ENCODE data around the gene CAMK4.
"Not testable (repeated sequence)": the region's sequence is repeated elsewhere in the genome, so short reads cannot be mapped to it uniquely, and the experiment has no call there.

Gene CAMK4

DNA sequence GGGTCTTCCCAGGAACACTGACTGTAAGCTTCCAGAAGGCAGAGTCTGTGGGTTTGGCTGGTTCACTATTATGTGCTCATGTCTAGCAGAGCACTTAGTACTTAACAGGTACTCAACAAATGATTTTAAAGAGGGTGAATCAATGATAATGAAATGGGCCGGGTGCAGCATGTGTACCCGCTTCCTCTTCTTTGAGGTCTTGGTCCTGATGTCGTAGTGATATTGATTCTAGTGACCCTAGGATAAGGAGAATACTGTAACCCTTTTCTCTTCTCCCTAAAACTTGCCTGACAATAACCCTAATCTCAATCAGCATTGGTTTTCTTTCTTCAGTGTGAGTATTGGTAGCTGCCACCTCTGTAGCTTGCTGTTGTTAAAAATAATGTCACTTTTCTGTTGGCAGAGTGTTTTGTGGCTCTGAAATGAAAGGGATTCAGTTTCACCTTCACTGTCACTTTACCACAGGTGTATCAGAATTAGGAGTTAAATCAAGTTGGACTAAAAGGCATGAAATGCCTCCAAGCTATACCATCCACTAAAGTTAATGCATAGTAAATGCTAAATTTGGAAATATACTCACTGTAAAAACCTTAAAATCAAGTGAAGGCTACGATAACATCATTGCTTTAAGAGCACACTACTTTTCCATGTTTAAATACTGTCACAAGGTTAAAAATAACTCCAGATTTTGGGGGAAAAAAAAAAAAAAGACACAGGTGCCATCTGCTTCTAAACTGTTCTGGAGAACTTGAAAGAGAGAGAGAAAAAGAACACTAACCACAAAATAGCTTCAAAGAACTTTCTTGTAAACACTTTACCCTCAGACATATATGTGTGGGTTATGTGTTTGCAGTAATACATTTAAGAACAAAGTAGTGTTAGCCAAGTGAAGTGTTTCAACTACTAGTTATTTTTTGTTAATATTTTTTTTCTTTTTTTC lies 6.0 kb downstream of the CAMK4 start:
- no peak for DNase-seq

DNA sequence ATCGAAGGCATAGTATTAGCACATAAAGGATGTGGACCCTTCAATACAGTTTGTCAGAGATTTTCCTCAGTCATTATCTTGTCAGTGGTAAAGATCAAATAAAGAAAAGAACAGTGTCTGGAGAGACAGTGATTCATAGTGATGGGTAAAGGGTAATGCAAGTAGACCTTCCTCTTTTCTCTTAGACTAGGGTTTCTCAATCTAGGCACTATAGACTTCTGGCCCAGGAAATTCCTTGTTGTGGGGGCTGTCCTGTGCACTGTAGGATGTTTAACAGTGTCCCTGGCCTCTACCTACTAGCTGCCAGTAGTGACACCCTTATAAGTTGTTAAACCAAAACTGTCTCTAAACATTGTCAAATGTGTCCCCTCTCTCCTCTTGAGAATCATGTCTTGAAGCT lies 6.9 kb downstream of the CAMK4 start:
- DNase-seq, result no peak

DNA sequence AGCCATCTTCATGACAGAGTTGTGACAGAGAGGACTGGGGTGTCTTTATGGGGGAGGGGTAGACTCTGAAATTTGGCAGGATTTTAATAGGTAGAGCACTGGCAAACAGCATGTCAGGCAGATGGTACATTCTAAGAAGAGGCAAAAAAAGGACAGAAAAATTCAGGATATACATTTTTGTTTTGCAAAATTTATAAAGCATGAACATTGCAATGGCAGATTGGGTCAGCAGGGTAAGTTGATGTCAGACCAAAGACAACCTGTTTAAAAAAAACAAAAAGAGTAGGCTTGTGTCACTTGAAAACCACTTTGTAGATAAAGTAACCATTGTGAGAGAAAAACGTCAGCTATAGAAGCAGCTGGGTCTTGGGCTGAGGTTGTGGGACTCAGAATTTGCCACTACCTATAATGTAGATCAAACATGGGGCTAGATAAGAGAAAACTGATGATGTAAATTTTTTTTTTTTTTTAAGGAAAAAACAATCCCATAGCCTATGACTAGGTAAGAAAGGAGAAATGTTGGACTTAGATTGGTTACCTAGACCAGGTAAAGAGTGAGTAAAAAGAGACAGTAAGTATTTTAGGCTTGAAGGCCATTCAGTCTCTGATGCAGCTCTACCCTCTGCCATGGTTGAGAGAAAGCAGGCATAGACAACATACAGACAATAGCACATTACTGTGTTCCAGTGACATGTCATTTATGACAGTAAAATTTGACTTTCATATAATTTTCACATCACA lies 8.3 kb downstream of the CAMK4 start:
- no peak for DNase-seq

DNA sequence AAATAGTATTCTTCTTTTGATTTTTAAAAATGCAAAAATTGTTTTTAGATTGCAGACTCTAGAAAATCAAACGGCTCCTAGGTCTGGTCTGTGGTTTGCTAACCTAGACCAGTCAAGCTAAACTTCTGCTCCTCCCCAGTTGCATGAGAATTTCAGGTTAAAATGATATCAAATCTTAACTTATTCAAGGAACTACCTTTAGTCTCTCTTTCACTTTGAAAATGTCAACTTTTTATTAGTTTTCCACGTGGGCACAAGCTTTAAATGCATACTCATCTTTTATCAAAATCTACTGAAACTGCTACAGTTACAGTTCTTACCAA lies 8.8 kb downstream of the CAMK4 start:
- no peak for DNase-seq

DNA sequence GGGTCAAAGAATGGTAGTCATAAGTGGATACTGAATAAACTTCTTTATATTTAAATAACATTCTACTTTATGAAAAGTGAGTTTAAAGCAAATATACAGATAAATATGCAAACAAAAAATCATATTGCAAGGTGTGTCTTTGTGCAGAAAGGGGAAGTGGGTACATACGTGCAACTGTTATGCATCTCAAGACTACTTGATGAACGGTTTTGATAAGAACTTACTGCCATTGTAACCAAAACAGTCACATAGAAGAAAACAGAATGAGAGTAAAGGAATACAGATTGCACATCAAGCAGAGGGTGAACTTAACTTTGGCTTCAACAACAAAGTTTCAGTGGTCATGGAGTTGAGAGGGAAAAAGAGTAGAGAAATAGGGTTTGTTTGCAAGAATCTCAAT lies 9.9 kb downstream of the CAMK4 start:
- DNase-seq, result no peak

DNA sequence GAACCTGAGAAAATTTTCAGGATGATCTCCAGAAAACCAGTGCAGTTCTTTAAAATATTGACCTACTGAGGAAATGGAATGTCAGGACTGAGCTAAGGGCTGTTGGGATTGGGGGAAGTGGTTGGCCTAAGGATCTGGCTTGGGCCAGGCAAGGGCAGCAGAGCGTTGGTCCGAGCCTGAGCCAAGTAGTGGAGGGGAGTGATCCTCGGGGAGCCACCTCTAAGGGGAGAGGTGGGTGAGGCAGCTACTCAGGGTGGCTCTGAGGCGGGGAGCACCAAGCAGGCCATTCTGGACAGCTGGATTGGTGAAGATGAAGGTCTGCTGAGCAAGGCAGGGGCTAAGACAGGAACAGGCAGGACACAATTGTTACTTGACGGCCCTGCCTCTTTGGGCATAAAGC lies 11.5 kb downstream of the CAMK4 start:
- DNase-seq, result no peak

DNA sequence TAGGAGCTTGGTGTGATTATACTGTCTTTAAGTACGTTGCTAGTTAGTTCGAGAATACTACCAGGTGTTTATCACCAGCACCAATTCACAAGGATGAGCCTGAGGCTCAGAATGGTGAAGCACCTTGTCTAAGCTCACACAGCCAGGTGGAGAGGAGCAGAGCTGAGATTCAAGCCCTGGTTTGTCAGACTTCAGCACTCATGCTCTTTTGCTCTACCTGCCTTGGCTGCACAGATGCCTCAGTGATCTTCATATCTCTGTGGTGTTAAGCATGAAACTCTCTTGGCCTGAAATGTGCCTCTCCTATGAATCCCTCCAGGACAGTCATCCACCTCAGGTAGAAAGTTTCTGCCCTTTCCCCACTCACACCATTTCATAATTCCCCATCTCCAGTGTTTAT lies 12.2 kb downstream of the CAMK4 start:
- DNase-seq, result no peak

DNA sequence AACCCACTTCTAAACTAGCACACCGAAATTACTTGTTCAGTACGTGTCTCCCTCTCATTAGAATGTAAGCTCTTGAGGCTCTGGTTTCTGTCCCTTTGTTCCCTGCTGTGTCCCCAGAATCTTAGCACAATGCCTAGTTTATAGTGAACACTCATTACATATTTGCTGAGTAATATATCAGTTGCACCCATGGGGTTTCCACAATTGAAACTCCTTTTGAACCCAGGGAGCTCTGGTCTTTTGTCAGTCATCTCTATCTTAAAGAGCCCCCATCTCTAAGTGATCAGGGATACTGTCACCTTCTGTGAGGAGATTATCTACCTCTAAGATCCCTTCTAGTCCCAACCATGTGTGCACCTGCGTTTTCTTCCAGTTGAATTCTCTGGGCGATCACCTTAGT lies 12.8 kb downstream of the CAMK4 start:
- no peak for DNase-seq

DNA sequence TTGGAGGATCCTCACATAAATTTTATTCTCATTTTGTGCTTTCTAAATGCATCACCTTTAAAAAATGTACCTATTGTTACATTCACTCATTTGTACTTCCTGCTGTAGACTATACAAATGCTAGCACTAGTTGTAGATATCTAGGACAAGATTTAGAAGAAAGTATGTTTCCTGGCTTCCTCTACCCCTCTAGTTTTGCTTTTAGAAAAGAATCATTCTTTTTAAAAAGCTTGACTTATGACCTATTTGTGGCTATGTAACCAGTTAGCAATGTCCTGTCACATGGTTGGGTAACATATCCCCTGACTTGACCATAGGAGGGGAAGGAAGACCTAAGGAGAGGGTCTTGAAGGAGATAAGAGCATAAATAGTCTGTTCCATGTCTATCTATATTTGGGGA lies 13.3 kb downstream of the CAMK4 start:
- no peak for DNase-seq

DNA sequence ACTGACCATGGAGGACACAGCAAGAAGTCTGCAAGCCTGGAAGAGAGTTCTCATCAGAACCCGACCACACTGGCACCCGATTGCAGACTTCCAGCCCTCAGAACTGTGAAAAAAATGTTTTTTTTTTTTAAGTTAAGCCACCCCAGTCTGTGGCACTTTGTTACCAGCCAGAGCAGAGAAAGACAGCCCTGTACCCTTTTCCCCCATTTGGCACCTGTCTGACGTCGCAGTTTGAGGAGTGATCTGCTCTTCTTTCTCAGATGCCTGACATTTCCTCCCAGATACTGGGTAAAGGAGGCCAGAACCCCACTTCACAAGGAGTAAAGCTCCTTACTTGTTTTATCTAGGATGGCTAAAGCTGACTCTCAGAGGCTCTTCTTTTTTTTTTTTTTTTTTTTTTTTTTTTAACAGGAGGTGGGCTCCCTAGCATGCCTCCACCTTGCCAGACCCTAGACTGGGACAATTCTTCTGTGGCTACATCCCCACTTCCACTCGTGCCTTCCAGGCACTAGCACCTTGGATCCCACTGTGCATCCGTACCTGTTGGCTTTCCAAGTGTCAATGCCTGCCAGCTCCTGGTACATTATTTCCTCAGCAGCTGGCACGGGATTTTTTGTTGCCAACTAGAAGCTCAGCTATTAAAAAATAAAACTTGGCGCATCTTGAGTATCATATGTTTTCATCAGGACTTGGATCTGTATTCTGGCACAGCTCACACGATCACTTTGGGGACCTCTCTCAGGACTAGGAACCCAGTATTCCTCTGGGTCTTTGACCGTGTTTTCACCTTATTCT lies 14.4 kb downstream of the CAMK4 start:
- no peak for DNase-seq

DNA sequence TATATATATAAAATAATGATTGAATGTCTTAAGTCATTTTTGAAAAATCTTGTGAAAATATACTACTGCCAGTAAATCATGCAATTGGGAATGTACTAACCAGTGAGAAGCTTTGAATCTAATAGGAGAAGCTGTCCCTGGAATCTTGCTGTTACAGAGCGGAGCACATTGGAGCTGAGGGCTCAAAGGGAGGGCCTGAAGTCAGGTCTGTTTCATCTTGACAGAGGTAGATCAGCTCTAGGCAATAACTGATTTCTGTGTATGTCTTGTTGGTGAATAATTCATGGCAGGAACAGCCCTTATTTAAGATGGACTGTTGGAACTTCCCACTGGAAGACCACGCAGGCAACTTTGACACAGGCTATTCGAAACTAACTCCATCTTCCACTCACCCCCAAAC lies 17.5 kb downstream of the CAMK4 start:
- DNase-seq, result no peak

DNA sequence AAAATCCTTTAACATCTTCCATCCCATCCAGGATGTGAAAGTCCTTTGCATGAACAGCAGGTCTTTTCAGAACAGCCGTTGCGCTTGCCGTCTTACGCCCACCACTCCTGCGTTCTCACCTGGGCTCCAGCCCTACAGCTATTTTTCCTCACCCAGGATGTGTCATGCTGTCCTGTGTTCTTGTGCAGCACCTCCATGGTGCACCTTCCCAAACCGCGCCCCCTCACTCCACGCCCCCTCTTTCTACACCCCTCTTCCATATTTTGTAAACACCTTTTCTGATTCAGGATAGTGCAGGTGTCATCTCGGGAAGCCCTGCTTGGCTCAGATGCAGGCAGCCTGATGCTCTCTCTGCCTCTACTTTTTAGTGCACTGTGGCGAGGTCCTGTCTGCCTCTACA lies 18.4 kb downstream of the CAMK4 start:
- DNase-seq, result no peak

DNA sequence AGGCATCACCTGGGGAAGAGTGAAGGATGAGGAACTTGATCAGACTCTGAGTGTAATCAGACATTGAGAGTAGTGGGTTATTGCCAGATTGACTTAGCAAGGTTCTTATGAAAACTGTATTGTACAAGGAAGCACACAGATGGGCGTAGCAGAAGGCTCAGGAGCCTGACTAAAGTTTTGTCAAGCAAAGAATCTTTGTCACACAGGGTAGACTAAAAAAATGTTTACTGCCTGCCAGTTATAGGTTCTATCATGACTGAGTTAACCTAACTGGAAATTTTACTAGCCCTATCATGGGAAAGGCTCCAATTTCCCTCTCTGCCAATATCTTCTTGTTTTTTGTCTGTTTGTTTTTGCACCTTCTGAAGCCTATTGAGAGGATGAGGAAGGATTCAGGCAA lies 19.1 kb downstream of the CAMK4 start:
- no peak for DNase-seq

DNA sequence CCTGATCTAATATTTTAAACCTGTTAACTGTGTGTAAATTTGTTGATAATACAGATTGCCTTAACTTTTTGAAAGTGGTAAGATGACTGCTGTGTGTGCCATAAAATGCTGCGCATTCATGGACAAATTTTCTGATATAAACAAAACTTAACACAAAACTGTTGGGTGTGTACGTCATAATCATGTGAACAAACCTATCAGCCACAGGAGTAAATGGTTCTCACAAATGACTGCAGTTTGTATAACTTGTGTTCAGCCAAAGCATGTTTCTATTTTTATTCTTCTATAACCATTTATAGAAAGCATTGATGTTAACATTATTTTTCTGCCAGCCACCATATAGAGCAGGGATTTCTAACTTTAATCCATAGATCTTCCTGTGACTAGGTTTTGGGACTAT lies 21.5 kb downstream of the CAMK4 start:
- no peak for DNase-seq

DNA sequence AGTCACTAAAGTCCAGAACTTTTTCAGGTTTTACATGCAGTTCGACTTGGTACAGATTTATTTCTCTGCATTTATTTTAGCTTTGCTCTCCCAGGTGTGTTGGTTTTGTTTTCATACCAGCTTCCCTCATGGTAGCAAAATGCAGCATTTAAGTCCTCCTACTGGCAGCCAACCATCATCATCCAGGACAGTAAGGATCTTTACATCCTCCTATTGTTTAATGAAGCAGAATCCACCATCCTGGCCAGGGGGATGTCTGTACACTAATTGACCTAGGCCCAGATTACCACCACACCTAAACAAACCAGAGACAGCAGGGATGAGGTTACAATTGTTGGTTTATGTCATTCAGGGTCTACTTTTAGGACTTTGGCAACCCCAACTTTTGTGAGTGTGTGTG lies 22.3 kb downstream of the CAMK4 start:
- DNase-seq, result no peak

DNA sequence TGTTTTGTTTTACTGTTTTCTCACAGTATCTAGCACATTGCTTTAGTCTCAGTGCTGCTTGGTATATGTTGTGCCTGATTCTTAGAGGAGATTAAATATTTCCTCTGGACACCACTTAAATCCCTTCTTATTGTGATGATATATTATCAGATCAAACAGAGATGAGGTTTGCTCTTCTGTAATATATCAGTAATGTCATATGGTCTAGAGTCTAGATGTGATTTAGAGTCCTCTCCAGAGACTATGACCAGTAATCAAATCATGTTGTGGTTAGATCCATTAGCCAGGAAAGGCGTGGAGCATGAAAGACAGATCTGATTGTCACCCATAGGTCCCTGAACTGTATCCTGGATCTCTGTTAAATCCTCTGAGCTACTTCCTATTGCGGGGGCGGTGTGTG lies 24.4 kb downstream of the CAMK4 start:
- no peak for DNase-seq

DNA sequence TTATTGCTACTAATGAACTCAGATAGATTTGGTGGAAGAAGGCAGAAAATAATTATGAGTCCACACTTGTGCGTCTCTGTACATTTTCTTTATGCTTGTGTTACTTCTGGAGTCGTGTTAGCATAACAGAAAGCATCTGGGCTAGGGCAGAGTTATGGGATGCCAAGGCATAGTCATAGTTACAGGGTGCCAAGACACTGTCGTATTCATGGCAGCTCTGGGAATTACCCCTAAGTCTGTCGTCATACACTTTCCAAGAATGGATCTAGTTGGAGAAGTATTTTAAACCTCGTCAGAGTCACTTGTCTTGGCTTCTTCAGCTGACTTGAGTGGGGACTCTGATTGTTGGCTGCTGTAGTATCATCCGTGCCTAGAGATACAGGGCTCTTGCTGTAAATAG lies 27.7 kb downstream of the CAMK4 start:
- no peak for DNase-seq

DNA sequence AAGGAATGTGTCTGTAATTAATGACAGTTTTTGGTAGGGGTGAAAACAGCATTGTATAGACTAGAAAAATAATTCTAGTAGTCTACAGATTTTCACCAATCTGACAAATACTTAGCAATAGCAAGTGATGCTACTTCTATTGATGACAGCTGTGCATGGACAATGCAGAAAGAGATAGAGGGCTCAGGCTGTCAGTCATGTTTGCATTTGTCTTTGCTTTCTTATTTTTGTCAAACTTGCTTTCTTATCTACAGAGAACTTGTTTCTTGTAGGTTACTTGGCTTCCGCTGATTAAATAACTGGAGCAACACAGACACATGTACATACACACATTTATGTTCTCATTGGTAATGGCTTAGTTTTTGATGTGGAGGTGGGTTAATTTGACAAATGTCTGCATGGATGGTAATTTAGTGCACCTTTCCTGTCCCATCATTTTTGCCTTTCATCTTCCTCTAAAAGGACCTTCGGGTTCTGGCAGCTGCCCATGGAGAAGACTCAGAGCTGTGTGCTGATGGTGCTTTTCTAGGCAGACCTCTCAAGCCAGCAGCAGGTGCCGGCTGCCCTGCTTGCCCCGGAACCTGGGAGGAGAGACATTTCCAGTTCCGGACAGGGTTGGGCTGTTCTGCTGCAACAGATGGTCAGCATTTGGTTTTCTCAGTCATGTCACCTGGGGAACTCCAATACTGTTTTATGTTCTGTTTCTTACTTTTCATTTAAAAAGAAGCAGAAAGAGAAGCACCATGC lies 28.8 kb downstream of the CAMK4 start:
- DNase-seq, result no peak

DNA sequence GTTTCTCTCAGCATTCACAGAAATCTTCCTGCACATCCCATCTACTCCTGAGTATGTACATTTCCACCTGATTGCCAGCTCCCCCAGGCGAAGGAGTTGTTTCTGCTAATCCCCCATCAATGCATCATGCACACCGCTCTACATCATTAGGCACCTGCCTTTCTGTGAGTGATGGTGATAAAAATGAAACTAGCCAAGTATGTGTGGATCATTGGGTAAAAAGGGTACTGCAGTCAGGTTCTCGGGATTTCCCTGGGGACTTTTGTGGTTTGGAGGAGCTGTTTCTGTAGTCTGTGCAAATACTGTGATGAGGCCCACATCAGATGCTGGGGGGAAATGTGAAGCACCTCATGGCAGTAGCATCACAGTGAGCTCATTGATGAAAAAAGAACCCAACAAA lies 30.4 kb downstream of the CAMK4 start:
- DNase-seq, result peak; percentile 46 to 77

DNA sequence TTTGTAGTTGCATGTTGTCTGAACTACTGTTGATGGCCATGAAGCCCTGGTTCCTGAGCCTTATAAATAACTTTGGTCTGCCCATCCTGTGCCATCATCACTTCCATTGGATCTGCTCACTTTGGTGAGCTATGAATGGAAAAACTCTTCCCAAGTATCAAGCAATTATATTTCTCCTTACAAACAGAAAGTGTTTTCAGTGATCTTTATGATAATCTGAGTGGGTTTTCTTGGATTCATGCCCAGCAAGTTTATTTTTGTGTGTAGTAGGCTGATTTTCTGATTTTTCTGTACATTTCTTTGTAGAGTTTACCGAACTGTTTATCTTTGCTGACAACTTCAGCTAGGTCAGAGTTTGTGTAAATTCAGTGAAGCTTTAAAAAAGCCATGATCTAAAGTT lies 31.0 kb downstream of the CAMK4 start:
- no peak for DNase-seq

DNA sequence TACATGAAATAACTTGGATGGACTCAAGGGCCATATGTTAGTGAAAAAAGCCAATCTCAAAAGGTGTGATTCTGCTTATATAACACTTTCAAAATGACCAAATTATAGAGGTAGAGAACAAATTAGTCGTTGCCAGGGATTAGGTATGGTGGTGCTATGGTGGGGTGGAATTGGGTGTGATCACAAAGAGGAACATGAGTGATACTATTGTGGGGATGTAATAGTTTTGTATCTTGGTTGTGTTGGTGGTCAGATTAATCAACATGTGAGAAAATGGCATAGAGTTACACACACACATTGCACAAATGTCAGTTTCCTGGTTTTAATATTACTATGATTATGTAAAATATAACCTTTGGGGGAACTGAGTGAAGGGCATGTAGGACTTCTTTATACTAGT lies 31.9 kb downstream of the CAMK4 start:
- no peak for DNase-seq

DNA sequence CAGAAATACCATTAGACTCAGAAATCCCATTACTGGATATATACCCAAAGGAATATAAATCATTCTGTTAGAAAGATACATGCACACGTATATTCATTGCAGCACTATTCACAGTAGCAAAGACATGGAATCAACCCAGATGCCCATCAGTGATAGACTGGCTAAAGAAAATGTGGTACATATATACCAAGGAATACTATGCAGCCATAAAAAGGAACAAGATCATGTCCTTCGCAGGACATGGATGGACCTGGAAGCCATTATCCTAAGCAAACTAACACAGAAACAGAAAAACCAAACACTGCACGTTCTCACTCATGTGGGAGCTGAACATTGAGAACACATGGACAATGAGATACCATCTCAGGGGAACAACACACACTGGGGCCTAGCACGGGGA lies 33.4 kb downstream of the CAMK4 start:
- not testable (repeated sequence) for DNase-seq

DNA sequence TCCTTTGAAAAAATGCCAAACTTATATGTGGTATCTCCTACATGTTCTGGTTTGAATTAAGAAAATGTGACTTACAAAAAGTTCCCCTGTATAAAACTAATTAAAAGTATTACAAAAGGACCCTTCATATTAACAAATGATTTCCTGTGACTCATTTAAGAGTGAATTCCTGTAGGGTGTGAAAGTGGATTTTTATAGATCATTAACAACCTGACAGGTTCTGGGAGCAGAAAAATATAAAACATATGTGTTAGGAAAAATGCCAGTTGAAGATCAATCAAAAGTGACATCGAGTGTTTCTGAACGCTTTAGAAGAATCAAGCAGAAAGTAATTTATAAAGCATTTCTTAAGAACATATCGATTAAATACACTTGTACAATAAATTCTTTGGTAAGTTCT lies 35.5 kb downstream of the CAMK4 start:
- no peak for DNase-seq

Data from stimulated activated CD4-positive, alpha-beta T cell treated with anti-CD3 and anti-CD28 coated beads, Interleukin-4, amount 100 ng/mL, for 4 hours (primary cell).